K562 (cell line): Measurements from ENCODE around the gene FHDC1. TPM values are rescaled to one million over a fixed set of nuclear protein-coding genes. Genes with fewer than 3 reads are reported as not detected.

ENCODE experiments used
- ATAC-seq: fragments of 200-7000 bp; cut with Tn5 transposase; 3 replicates; pipeline ENCODE4 v1.9.1; 2020; ENCODE audit warnings: moderate library complexity
- BruUV-seq: library from RNA; stranded (reverse); fragments of 400-500 nt; replicated peaks from 2 replicates; lab custom pipeline; 2021; lab: Mats Ljungman, UMichigan
- CTCF ChIA-PET: fragments of 300-600 bp; formaldehyde crosslinking; extraction: SDS; loops from one replicate; lab custom pipeline; 2021; ENCODE audit warnings: low intra/inter-chr PET ratio; lab: Yijun Ruan, JAX
- POLR2A ChIA-PET: fragments of 300-600, 350-650 bp; sonication (Branson Sonifier 250); formaldehyde crosslinking; extraction: SDS; loops from one replicate; lab custom pipeline; 2021; ENCODE audit warnings: antibody characterized with exemption, inconsistent platforms; lab: Yijun Ruan, JAX
- DNase-seq, 4 experiments: peaks; one replicate each; pipeline versions ENCODE4 v3.0.0 to v3.0.0-alpha.2; 2011 to 2018; ENCODE audit warnings: low spot score in 3 of 4, mixed read lengths in 3 of 4; ENCODE audit errors: extremely low read depth in 1 of 4
- FAIRE-seq: peaks from 2 replicates; lab custom pipeline; 2011; peaks lifted over from hg19 to GRCh38; lab: Jason Lieb, UNC
- H2AFZ ChIP-seq: 2 replicates; pipeline ENCODE4 v1.6.0; 2011; ENCODE audit warnings: low read depth, low read length, control low read depth, inconsistent platforms
- H3K27ac ChIP-seq: fragments of 200-600 bp; 3 replicates; pipeline ENCODE4 v1.8.0; 2011; ENCODE audit warnings: low read depth, mild to moderate bottlenecking, control low read depth, inconsistent platforms, low read length, moderate library complexity, mixed read lengths; ENCODE audit errors: extremely low read depth
- H3K27me3 ChIP-seq, 2 experiments: fragments of 300-600 bp in 1 of 2; 2 replicates in 1 of 2; 3 replicates in 1 of 2; pipeline versions ENCODE4 v1.6.0 to v1.8.0; 2011; ENCODE audit warnings: inconsistent platforms in 2 of 2, low read length in 2 of 2, mild to moderate bottlenecking in 1 of 2, mixed read lengths in 1 of 2, moderate library complexity in 1 of 2; ENCODE audit not compliant: control insufficient read depth in 2 of 2, insufficient read depth in 2 of 2
- H3K36me3 ChIP-seq: fragments of 300-600 bp; 3 replicates; pipeline ENCODE4 v1.8.0; 2011; ENCODE audit warnings: mild to moderate bottlenecking, low read length, inconsistent platforms; ENCODE audit not compliant: control insufficient read depth, insufficient read depth
- H3K4me1 ChIP-seq, 2 experiments: fragments of 200-600 bp in 1 of 2; replicated peaks in 1 of 2; 2 replicates in 1 of 2; 3 replicates in 1 of 2; pipeline versions ENCODE4 v1.5.1 to v1.8.0; 2011; ENCODE audit warnings: inconsistent platforms in 2 of 2, low read length in 2 of 2, mild to moderate bottlenecking in 1 of 2, mixed read lengths in 1 of 2, moderate library complexity in 1 of 2; ENCODE audit not compliant: control insufficient read depth in 2 of 2, insufficient read depth in 2 of 2
- H3K4me2 ChIP-seq: 2 replicates; pipeline ENCODE4 v1.6.1; 2011; ENCODE audit warnings: low read length, control low read depth, inconsistent platforms, mixed read lengths; ENCODE audit not compliant: insufficient read depth
- H3K4me3 ChIP-seq: fragments of 200-600 bp; sonication (generic), shearing (Covaris generic); 2 replicates; pipeline ENCODE4 v1.5.1; 2016; ENCODE audit warnings: control low read depth, inconsistent platforms
- H3K79me2 ChIP-seq: fragments of 200-600 bp; 3 replicates; pipeline ENCODE4 v1.8.0; 2011; ENCODE audit warnings: low read length, inconsistent platforms; ENCODE audit not compliant: control insufficient read depth, insufficient read depth
- H3K9ac ChIP-seq, 2 experiments: 2 replicates each; pipeline versions ENCODE4 v1.6.0 to v1.6.1; 2011; ENCODE audit warnings: low read depth in 2 of 2, low read length in 2 of 2, control low read depth in 1 of 2, inconsistent platforms in 1 of 2, mild to moderate bottlenecking in 1 of 2, mixed read lengths in 1 of 2; ENCODE audit not compliant: insufficient read depth in 1 of 2
- H3K9me1 ChIP-seq: one replicate; pipeline ENCODE4 v1.6.0; 2011; ENCODE audit warnings: inconsistent platforms, mild to moderate bottlenecking, low read length, moderate library complexity; ENCODE audit not compliant: control insufficient read depth, insufficient read depth
- H3K9me3 ChIP-seq: replicated peaks from 2 replicates; pipeline ENCODE4 v1.5.1; 2011; ENCODE audit warnings: low read depth, low read length, inconsistent platforms; ENCODE audit not compliant: control insufficient read depth, insufficient read depth
- H4K20me1 ChIP-seq: replicated peaks from 2 replicates; pipeline ENCODE4 v1.6.1; 2011; ENCODE audit warnings: low read length, inconsistent platforms, mixed read lengths; ENCODE audit not compliant: control insufficient read depth, insufficient read depth
- BDP1 ChIP-seq: IDR thresholded peaks from 3 replicates; pipeline ENCODE4 v1.6.1; 2011; ENCODE audit not compliant: insufficient read length, insufficient read depth
- ESRRB ChIP-seq: fragments of 250-450 bp; sonication (Bioruptor Pico); IDR thresholded peaks from 2 replicates; pipeline ENCODE4 v1.5.0; 2020; ENCODE audit warnings: mild to moderate bottlenecking, moderate library complexity, borderline replicate concordance
- GTF2A2 ChIP-seq: IDR thresholded peaks from 2 replicates; pipeline ENCODE4 v1.6.1; 2016; ENCODE audit warnings: mild to moderate bottlenecking, missing genetic modification characterization, missing compliant biosample characterization
- GTF2E2 ChIP-seq: fragments of 200-800 bp; sonication (Bioruptor generic); IDR thresholded peaks from 2 replicates; pipeline ENCODE4 v1.6.1; 2016; ENCODE audit warnings: missing genetic modification characterization, missing compliant biosample characterization
- NR2F6 ChIP-seq: fragments of 450-650 bp; formaldehyde crosslinking; IDR thresholded peaks from 2 replicates; pipeline ENCODE4 v1.4.0; 2020; ENCODE audit warnings: mild to moderate bottlenecking
- TBP ChIP-seq: optimal IDR thresholded peaks from 2 replicates; pipeline ENCODE3; 2011; ENCODE audit warnings: low read depth, low read length, improper control_type of control experiment
- ZKSCAN3 ChIP-seq: fragments of 250-450 bp; sonication (Bioruptor Pico); IDR thresholded peaks from 2 replicates; pipeline ENCODE4 v1.4.0; 2020
- ZNF184 ChIP-seq: sonication (generic); formaldehyde crosslinking; IDR thresholded peaks from 2 replicates; pipeline ENCODE4 v1.5.0; 2020; ENCODE audit warnings: missing genetic modification reagents
- ZNF224 ChIP-seq: sonication (generic); formaldehyde crosslinking; IDR thresholded peaks from 2 replicates; pipeline ENCODE4 v1.8.0; 2022; ENCODE audit warnings: mild to moderate bottlenecking, missing genetic modification reagents
- ZNF41 ChIP-seq: fragments of 250-450 bp; sonication (Bioruptor Pico); conservative IDR thresholded peaks from 2 replicates; pipeline ENCODE4 v1.4.0; 2020; ENCODE audit warnings: mild to moderate bottlenecking
- ZSCAN32 ChIP-seq: fragments of 450-650 bp; formaldehyde crosslinking; IDR thresholded peaks from 2 replicates; pipeline ENCODE4 v1.4.0; 2020; ENCODE audit warnings: mild to moderate bottlenecking, moderate library complexity
- WGBS: fragments of 100-300 bp; shearing (Covaris generic); methylation state at CpG from one replicate; pipeline ENCODE4 v1.1.6; 2016; ENCODE audit warnings: low coverage, mixed read lengths; ENCODE audit not compliant: insufficient coverage; ENCODE audit errors: missing lambda C conversion rate; 5-methylcytosine and 5-hydroxymethylcytosine counted together
- in situ Hi-C: fragments of 300-500 bp; cut with MboI; formaldehyde crosslinking; loops from 4 replicates; pipeline ENCODE4 v1.15.0; 2018; ENCODE audit warnings: inconsistent platforms, mixed read lengths
- intact Hi-C: fragments of 100-400 bp; cut with micrococcal nuclease; formaldehyde crosslinking; loops from 2 replicates; pipeline ENCODE4 v1.14.2; 2022
- polyA plus RNA-seq, 8 experiments: library from polyadenylated mRNA; depleted of rRNA in 4 of 8; stranded (reverse) in 5 of 8; unstranded in 3 of 8; fragments of >200 nt; fragmentation: Nextera tagmentation in 2 of 8; fragmentation: Illumina TruSeq in 1 of 8; extraction: Ambion mirVana in 2 of 8; extraction: Trizol in 1 of 8; gene quantifications; 2 replicates each; pipeline versions ENCODE4 v1.2.1 to v1.2.3, GENCODE V29; 2011 to 2014; ENCODE audit warnings: inconsistent platforms in 1 of 8, missing spikeins in 1 of 8
- total RNA-seq, 7 experiments: library from RNA; depleted of rRNA in 6 of 7; stranded (reverse); fragments of >200 nt in 6 of 7; fragmentation: Illumina TruSeq in 2 of 7; extraction: Trizol in 2 of 7; gene quantifications; 2 replicates each; pipeline versions ENCODE4 v1.2.1 to v1.2.3, GENCODE V29; 2011 to 2021; ENCODE audit warnings: low replicate concordance in 1 of 7
- TF ChIP-seq, protein P1 (sequence below): fragments of 250-450 bp; sonication (Bioruptor Pico); IDR thresholded peaks from 2 replicates; pipeline ENCODE4 v1.8.0; 2021; ENCODE audit warnings: mild to moderate bottlenecking, moderate library complexity
- TF ChIP-seq, protein P2 (sequence below): fragments of 450-650 bp; formaldehyde crosslinking; IDR thresholded peaks from 2 replicates; pipeline ENCODE4 v1.4.0; 2020; ENCODE audit warnings: mild to moderate bottlenecking, mixed read lengths
- TF ChIP-seq, protein P3 (sequence below): sonication (generic); formaldehyde crosslinking; IDR thresholded peaks from 2 replicates; pipeline ENCODE4 v1.8.0; 2023; ENCODE audit warnings: missing genetic modification reagents, mild to moderate bottlenecking, borderline replicate concordance

FHDC1 gene
- total and polyA plus RNA-seq, 9 of the 15 experiments (the other 6 are each of a cell fraction or from before 2014, with no cell fraction given) = 0.01 to 0.43 (median 0.07) TPM

GRCh38 chr4:152892974-152893373, 43.1 kb upstream of the FHDC1 start:
- intact Hi-C loops (no loop called here), in situ Hi-C loops (no loop called here)
- H2AFZ ChIP-seq = no peak overlapping the region
- no peaks in the 10 kb centered on the region for H4K20me1 ChIP-seq
- ChIA-PET POLR2A (no interaction called here), CTCF (no interaction called here)
- no peaks in the 10 kb centered on the region for H3K27me3 ChIP-seq
- no peak for ATAC-seq
- no peak for FAIRE-seq
- peaks cover 0 to 2% of the 10 kb centered on the region in 2 experiments; a peak in 2 of 5 replicates for H3K4me1 ChIP-seq
- no peak overlapping the region for H3K9ac ChIP-seq
- H3K9me1 ChIP-seq = no peaks in the 10 kb centered on the region
- H3K36me3 ChIP-seq = no peaks in the 10 kb centered on the region; the same call in 1 of the 3 replicates
- H3K9me3 ChIP-seq = no peaks in the 10 kb centered on the region
- no peak for DNase-seq
- no peak overlapping the region for H3K4me2 ChIP-seq
- no peak overlapping the region for H3K27ac ChIP-seq
- H3K79me2 ChIP-seq = no peaks in the 10 kb centered on the region
- WGBS = 63% methylated on average over 2 of the region's 2 CpGs
- no peak overlapping the region for H3K4me3 ChIP-seq
- no TSS peak for BruUV-seq
- TF ChIP-seq NR2F6 (CRISPR knock-in tag) = no peak
- no peak for TF ChIP-seq GTF2A2 (tag)
- TF ChIP-seq ZNF41 (CRISPR knock-in tag) = no peak
- TF ChIP-seq ZNF184 (CRISPR knock-in tag) = no peak
- no peak for TF ChIP-seq ZSCAN32 (CRISPR knock-in tag)
- no peak for TF ChIP-seq ESRRB (CRISPR knock-in tag)
- TF ChIP-seq, protein P1, sequence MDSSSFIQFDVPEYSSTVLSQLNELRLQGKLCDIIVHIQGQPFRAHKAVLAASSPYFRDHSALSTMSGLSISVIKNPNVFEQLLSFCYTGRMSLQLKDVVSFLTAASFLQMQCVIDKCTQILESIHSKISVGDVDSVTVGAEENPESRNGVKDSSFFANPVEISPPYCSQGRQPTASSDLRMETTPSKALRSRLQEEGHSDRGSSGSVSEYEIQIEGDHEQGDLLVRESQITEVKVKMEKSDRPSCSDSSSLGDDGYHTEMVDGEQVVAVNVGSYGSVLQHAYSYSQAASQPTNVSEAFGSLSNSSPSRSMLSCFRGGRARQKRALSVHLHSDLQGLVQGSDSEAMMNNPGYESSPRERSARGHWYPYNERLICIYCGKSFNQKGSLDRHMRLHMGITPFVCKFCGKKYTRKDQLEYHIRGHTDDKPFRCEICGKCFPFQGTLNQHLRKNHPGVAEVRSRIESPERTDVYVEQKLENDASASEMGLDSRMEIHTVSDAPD (CRISPR knock-in tag) = no peak
- TF ChIP-seq BDP1 = no peak
- TF ChIP-seq, protein P2, sequence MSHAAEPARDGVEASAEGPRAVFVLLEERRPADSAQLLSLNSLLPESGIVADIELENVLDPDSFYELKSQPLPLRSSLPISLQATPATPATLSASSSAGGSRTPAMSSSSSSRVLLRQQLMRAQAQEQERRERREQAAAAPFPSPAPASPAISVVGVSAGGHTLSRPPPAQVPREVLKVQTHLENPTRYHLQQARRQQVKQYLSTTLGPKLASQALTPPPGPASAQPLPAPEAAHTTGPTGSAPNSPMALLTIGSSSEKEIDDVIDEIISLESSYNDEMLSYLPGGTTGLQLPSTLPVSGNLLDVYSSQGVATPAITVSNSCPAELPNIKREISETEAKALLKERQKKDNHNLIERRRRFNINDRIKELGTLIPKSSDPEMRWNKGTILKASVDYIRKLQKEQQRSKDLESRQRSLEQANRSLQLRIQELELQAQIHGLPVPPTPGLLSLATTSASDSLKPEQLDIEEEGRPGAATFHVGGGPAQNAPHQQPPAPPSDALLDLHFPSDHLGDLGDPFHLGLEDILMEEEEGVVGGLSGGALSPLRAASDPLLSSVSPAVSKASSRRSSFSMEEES (CRISPR knock-in tag) = no peak
- TF ChIP-seq, protein P3, sequence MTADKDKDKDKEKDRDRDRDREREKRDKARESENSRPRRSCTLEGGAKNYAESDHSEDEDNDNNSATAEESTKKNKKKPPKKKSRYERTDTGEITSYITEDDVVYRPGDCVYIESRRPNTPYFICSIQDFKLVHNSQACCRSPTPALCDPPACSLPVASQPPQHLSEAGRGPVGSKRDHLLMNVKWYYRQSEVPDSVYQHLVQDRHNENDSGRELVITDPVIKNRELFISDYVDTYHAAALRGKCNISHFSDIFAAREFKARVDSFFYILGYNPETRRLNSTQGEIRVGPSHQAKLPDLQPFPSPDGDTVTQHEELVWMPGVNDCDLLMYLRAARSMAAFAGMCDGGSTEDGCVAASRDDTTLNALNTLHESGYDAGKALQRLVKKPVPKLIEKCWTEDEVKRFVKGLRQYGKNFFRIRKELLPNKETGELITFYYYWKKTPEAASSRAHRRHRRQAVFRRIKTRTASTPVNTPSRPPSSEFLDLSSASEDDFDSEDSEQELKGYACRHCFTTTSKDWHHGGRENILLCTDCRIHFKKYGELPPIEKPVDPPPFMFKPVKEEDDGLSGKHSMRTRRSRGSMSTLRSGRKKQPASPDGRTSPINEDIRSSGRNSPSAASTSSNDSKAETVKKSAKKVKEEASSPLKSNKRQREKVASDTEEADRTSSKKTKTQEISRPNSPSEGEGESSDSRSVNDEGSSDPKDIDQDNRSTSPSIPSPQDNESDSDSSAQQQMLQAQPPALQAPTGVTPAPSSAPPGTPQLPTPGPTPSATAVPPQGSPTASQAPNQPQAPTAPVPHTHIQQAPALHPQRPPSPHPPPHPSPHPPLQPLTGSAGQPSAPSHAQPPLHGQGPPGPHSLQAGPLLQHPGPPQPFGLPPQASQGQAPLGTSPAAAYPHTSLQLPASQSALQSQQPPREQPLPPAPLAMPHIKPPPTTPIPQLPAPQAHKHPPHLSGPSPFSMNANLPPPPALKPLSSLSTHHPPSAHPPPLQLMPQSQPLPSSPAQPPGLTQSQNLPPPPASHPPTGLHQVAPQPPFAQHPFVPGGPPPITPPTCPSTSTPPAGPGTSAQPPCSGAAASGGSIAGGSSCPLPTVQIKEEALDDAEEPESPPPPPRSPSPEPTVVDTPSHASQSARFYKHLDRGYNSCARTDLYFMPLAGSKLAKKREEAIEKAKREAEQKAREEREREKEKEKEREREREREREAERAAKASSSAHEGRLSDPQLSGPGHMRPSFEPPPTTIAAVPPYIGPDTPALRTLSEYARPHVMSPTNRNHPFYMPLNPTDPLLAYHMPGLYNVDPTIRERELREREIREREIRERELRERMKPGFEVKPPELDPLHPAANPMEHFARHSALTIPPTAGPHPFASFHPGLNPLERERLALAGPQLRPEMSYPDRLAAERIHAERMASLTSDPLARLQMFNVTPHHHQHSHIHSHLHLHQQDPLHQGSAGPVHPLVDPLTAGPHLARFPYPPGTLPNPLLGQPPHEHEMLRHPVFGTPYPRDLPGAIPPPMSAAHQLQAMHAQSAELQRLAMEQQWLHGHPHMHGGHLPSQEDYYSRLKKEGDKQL (CRISPR knock-in tag) = no peak
- no peak for TF ChIP-seq TBP
- no peak for TF ChIP-seq ZKSCAN3
- TF ChIP-seq GTF2E2 (tag) = no peak
- TF ChIP-seq ZNF224 = no peak
